Measurements from ENCODE around the gene RUFY2.

RUFY2 gene

DNA sequence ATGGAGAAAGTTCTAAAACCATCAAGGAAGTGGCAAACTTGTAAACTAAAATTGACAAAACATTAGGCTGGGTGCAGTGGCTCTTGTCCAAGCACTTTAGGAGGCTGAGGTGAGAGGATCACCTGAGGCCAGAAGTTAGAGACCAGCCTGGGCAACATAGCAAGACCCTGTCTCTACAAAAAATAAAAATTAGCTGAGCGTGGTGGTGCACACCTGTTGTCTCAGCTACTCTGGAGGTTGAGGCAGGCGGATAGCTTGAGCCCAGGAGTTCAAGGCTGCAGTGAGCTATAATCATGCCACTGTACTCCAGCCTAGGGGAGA, 104.6 kb downstream of the RUFY2 start:
- no peak for DNase-seq (ENCODE audit: low spot score)
- TF ChIP-seq, protein P1, sequence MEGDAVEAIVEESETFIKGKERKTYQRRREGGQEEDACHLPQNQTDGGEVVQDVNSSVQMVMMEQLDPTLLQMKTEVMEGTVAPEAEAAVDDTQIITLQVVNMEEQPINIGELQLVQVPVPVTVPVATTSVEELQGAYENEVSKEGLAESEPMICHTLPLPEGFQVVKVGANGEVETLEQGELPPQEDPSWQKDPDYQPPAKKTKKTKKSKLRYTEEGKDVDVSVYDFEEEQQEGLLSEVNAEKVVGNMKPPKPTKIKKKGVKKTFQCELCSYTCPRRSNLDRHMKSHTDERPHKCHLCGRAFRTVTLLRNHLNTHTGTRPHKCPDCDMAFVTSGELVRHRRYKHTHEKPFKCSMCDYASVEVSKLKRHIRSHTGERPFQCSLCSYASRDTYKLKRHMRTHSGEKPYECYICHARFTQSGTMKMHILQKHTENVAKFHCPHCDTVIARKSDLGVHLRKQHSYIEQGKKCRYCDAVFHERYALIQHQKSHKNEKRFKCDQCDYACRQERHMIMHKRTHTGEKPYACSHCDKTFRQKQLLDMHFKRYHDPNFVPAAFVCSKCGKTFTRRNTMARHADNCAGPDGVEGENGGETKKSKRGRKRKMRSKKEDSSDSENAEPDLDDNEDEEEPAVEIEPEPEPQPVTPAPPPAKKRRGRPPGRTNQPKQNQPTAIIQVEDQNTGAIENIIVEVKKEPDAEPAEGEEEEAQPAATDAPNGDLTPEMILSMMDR (IDR thresholded peaks at IDR 0.05) = no peak
- Histone ChIP-seq H3K4me3 (no peak overlapping the region), H3K27ac (no peak overlapping the region)

DNA sequence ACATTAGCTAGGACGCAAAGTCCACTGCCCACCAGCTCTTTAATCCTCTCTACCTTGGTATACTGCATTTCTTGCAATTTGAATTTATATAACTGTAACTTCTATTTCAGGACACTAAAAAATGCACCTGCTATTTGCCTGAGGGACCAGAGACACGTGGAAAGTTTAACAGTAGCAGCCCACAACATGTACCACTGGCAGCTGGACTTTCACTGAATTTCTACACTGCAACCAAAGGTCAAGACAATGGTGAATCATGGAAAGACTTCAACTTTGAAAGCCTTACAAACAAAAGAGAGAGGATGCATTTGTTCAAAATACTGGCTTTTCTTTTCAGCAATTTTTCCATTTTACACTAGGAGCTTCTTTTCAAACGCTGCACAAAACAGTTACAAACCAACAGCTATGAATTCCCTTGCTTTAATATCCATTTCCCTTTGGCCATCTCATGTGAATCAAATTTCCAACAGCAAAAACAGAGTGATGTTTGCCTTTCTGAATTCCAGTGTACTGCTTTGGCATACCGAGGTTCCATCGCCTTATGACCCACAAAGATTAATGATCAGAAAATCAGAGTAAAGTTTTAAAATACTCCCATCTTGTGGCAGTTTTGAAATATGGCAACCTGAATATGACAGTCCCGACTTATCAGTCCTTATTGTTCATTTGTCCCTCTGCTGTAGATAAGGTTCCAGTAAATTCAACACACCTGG, 105.1 kb downstream of the RUFY2 start:
- no peak overlapping the region for H3K4me3 ChIP-seq

DNA sequence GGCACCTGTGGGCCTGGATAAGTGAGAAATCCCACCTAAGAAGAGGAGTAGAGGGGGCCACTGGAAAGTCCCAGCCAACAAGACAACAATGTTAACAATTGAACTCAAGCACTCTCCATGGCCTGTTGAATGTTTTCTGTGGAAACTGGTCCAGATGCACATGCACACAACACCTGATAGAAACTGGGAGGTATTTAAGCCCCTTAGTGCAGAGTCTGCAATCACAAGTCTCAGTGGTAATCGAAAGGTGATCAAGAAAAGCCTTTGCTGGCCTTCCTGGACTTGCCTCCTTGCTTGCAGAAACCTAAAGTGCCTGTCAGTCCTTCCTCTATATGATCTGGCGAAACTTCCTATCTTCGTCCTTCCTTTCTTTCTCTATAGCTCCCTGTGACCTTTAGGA, 105.8 kb downstream of the RUFY2 start:
- H3K4me3 ChIP-seq = no peak overlapping the region
- no peak for DNase-seq (ENCODE audit: low spot score)
- no peak overlapping the region for H3K27ac ChIP-seq
- TF ChIP-seq, protein P1 (IDR thresholded peaks at IDR 0.05) = no peak

More for the DNA sequence above, 105.1 kb downstream of the RUFY2 start:
- DNase-seq (ENCODE audit: low spot score) = no peak
- H3K27ac ChIP-seq = no peak overlapping the region
- TF ChIP-seq, protein P1 (IDR thresholded peaks at IDR 0.05) = peak; percentile 17

DNA sequence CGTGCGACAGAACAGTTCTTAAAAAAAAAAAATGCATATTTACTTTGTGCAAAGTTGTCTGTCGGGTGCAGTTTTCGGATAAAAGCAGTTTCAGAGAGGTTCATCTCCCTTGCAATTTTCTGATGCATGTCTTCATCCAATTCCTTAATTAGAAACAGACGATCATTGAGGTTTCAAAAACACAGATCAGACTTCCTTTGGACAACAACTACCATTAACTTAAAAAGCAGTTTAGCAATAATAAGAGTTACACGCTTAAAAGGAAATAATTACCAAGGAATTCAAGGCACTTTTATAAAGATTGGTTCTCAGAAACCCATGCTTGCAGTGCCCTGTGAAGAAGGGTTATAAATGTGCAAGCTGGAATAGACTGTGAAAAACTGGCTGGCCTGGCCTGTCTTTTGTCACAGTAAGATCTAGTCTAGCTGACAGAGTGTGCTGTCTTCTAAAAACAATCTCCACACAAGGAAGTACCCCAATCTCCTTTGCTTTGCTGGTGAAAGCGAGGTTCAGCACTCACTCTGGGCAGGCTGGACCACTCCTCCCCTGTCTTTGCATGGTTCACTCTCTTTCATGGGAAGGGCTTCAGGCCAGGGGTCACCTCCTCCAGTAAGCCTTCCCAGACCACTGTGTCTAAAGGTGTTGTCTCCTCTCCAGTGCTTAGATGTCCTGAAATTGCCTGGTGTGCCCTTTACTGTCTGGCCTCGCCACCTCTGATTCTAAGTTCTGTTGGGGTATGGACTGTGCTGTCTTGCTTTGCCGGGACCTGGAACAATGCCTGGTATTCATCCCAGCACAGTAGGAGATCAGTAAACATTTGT, 110.0 kb downstream of the RUFY2 start:
- Histone ChIP-seq H3K4me3 (no peak overlapping the region), H3K27ac (no peak overlapping the region)
- TF ChIP-seq, protein P1 (IDR thresholded peaks at IDR 0.05) = no peak
- no peak for DNase-seq (ENCODE audit: low spot score)

Measured in coronary artery (tissue), 2 donors.